HG03432 (cell line): ENCODE results near the gene GNE.
"Not testable (repeated sequence)": the region's sequence is repeated elsewhere in the genome, so short reads cannot be mapped to it uniquely, and the experiment has no call there.

Experiments
- ATAC-seq: cut with Tn5 transposase; IDR thresholded peaks from one replicate; pipeline ENCODE4 v1.9.1; 2021; ENCODE audit warnings: mild to moderate bottlenecking, moderate library complexity; ENCODE audit not compliant: unreplicated experiment

The GNE gene

GRCh38 chr9:36258208-36258995 lies at the start of gene GNE:
GNE (minus strand) TSS chr9:36258448; CDS start chr9:36249355, 9,093 bp downstream.
- ATAC-seq = peak; percentile 95

- ATAC-seq = no peak
Measured at GRCh38 chr9:36306471-36307306, 48.4 kb upstream of the GNE start.

- ATAC-seq = not testable (repeated sequence)
Measured at GRCh38 chr9:36304366-36304765, 46.1 kb upstream of the GNE start.

GRCh38 chr9:36301227-36301626 lies 43.0 kb upstream of the GNE start:
- no peak for ATAC-seq

GRCh38 chr9:36298566-36298965 lies 40.3 kb upstream of the GNE start:
- no peak for ATAC-seq

GRCh38 chr9:36297798-36298197 lies 39.5 kb upstream of the GNE start:
- no peak for ATAC-seq

GRCh38 chr9:36294996-36295395 lies 36.7 kb upstream of the GNE start:
- ATAC-seq = not testable (repeated sequence)

GRCh38 chr9:36293918-36294317 lies 35.7 kb upstream of the GNE start:
- ATAC-seq = no peak

GRCh38 chr9:36293171-36293570 lies 34.9 kb upstream of the GNE start:
- ATAC-seq = no peak

- no peak for ATAC-seq
Measured at GRCh38 chr9:36292641-36293040, 34.4 kb upstream of the GNE start.

GRCh38 chr9:36290996-36291395 lies 32.7 kb upstream of the GNE start:
- no peak for ATAC-seq

GRCh38 chr9:36289836-36290435 lies 31.7 kb upstream of the GNE start:
- ATAC-seq = no peak

GRCh38 chr9:36288070-36288469 lies 29.8 kb upstream of the GNE start:
- no peak for ATAC-seq

GRCh38 chr9:36286388-36286787 lies 28.1 kb upstream of the GNE start:
- ATAC-seq = no peak

GRCh38 chr9:36284226-36284625 lies 26.0 kb upstream of the GNE start:
- no peak for ATAC-seq

- ATAC-seq = no peak
Measured at GRCh38 chr9:36282275-36282674, 24.0 kb upstream of the GNE start.

GRCh38 chr9:36280989-36281388 lies 22.7 kb upstream of the GNE start:
- no peak for ATAC-seq

GRCh38 chr9:36278243-36278642 lies 20.0 kb upstream of the GNE start:
- ATAC-seq = no peak

- no peak for ATAC-seq
Measured at GRCh38 chr9:36276781-36277181, 18.5 kb upstream of the GNE start.

GRCh38 chr9:36276254-36276653 lies 18.0 kb upstream of the GNE start:
- no peak for ATAC-seq

GRCh38 chr9:36275060-36275459 lies 16.8 kb upstream of the GNE start:
- ATAC-seq = no peak

GRCh38 chr9:36273354-36273753 lies 15.1 kb upstream of the GNE start:
- not testable (repeated sequence) for ATAC-seq
